Activated CD4-positive, CD25-positive, alpha-beta regulatory T cell treated with anti-CD3 and anti-CD28 coated beads, Interleukin-2, amount 50 U/mL, for 72 hours (primary cell): Measurements from ENCODE around the gene KRT36.

Experiments used
- DNase-seq: peaks from one replicate; pipeline ENCODE4 v3.0.0; 2021

The KRT36 gene

DNA sequence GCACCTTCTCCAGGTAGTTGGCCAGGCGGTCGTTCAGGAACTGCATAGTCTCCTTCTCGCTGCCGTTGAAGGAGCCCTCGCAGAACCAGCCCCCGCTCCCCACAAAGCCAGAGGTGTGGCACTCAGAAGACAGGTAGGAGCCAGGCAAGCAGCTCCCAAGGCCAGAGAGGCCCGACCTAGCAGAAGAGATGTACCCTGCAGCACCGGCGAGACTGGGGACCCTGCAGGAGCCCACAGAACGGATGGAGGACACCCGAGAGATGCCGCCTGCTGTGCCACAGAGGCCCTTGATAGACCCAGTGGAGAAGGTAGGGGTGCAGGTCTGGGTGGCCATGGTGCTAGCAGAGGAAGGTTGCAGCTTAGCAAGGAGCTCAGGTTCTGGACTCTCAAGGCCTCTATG, at the start of gene KRT36:
Gene KRT36 (minus strand): TSS at position 380 of the 400 bp plus-strand sequence. CDS start 46 bp downstream, at position 334.
- no peak for DNase-seq

DNA sequence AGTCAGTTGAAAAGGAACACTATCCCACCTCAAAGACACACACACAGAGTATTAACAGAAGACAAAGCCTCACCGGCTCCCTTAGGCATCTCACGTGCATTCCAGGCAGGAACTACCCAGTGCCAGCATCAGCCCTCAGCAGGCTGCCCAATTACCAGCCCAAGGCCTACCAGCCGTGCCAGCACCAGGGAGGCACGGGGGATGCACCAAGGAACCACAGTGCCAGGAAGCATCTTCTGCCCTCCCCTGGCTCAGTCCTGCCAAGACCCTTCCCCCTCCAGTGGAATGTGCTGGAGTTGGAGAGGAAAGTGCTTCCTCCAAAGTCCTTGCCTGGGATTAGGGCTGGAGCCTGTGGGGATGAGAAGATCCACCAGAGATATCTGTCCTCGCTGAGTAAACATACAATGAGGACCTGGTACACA, 49.4 kb upstream of the KRT36 start:
- no peak for DNase-seq

DNA sequence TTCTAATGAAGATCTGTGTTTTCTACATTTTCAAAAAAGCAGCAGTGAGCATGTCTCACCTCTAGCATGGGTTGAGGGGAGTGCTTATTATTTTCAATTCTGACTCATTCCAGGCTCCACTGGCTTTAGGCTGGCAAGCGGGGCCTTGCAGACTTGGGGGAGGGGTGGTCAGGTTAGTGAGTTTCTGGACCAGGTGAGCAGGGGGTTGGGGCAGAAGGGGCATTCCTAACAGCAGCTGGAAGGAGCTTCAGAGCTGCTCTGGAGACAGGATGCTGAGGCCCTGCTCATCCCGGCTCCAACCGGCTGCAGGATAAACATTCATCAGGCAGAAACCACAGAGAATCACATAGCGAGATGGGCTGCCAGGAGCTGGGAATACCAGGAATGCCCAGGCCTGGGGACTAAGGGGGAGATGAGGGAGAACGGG, 48.9 kb upstream of the KRT36 start:
- DNase-seq = no peak

DNA sequence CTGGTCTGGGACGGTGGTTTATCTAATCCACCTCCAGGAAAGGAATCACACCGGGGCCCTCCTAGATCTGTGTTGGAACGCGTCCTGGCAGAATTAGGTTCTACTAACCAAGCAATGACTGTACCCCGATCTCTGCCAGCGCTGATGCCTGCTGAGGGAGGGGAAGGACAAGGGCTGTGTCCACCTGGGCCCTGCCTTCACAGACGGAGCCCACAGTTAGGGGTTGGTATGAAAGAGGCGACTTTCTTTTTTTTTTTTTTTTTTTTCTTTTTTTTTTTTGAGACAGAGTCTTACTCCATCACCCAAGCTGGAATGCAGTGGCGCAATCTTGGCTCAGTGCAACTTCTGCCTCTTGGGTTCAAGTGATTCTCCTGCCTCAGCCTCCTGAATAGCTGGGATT, 48.3 kb upstream of the KRT36 start:
- DNase-seq = no peak

DNA sequence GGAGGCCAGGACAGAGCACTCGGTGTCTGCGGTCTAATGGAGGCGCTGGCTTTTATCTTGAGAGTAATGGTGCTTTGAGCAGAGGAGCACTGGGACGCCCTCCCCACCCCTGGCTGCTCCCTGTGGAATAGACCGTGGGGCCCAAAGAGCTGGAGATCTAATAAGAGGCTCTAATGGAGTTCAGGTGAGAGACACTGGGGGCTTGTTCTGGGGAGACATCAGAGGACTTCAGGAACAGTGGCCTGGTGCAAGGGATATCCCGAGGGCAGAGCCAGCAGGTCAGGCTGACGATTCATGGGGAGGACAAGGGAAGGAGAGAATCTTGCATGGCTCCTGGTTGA, 47.9 kb upstream of the KRT36 start:
- DNase-seq = no peak

DNA sequence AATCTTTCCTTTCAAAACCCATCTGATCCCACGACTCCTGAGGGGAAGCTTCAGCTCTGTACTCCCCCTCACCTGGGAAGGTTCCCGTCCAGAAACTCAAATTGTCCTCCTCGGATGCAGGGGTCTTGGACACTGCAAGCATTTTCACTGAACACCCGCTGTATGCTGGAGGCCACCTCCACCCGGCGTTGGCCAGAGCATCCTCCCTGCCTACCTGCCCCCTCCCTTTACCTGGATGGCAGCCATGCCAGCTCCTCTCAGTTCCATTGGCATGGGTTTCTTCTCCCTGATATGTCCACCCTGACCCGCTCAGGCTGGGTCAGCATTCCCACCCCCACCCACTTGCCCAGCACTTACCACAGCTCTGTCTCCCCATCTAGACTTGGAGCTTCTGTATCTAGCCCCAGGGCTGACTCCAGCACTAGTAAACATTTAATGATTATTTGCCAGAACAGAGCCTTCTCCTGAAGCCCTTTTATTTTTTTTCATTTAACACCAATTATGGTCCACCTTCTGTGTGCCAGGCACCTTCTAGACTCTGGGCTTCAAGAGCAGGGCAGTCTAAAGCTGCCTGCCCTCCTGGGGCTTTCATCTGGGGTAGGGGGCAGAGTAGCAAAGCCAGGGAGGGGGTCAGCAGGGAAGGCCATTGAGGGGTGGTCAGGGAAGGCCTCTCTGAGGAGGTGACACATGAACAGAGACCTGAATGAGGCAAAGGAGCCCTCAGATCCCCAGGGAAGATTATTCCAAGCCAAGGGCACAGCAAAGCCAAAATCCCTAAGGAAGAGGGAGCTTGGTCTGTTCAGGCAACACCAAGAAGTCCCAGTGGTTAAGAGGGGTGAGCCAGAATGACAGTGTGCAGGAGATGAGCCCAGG, 47.3 kb upstream of the KRT36 start:
- DNase-seq = no peak

DNA sequence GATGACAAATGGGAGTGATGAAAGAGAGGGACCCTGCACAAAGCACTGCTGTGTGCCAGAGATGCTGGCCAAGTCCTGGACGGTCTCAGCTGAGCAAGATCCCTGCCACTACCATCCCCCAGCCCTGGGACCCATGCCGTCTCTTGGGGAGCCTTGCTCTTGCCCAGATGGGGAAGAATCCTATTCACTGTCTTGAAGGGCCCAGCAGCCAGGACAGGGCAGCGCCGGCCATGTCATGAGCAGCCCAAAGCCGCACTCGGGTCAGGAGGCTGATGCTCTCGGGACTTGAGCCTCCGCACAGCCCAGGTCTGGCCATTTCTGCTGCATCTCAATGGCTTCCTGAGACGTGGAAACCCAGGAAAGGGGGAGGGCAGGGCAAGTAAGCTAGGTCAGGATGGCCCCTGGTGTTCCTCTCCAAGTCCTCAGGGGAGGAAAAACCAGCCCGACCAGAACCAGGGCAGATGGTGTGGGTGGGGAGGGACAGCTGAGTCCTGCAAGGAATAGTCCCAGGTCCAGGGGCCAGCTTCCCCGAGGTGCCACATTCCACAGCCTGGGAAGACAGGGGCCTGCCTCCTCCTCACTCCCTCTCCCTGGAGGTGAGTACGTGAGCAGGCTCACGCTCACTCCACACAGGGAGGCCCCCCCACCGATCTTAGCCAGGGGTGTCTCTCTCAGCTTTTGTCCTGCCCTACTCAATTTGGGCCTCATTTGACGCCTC, 46.2 kb upstream of the KRT36 start:
- DNase-seq = no peak

DNA sequence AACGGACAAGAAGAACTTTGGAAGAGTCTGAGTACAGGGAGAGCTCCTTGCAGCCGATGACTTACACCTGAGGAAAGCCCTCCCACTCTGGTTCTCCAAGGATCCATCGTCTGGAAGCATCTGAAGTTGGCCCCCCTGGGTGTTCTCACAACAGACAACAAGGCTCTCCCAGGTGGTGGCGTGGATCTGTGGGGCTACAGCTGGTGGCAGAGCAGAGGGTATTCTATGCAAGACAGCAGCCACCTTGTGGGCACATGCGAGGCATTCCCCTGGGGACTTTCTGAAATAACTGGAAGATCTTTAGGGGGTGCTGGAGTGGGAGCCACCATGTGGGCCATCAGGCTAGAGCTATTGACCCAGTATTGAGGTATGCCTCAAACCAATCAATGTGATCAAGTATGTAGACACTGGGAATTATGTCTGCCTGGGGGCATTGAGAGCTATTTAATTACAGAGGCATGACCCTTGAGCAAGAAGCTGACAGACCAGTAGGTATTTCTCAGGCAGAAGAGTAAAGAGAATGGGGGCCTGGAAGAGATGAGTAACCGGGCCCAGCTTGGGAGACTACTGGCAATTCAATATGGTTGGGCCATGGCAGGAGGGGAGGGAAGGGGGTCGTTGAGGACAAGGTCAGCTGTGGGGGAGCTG, 45.3 kb upstream of the KRT36 start:
- no peak for DNase-seq

DNA sequence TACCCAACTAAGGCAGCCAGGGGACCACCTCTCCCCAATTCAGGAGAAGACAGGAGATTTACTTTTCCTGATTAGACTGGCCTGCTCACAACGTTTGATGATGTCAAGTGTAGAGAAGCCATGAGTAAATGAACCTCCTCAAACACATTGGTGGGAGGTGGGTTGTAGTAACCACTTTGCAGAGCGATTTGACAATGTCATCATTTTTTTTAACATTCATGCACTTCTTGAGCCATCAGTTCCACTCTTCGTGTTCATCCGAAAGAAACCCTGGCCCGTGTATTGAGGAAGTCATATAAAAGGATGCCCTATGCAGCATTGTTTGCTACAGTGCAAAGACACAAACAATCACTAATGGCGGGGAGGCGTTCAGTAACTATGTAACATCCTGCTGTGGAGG, 43.9 kb upstream of the KRT36 start:
- DNase-seq = no peak

DNA sequence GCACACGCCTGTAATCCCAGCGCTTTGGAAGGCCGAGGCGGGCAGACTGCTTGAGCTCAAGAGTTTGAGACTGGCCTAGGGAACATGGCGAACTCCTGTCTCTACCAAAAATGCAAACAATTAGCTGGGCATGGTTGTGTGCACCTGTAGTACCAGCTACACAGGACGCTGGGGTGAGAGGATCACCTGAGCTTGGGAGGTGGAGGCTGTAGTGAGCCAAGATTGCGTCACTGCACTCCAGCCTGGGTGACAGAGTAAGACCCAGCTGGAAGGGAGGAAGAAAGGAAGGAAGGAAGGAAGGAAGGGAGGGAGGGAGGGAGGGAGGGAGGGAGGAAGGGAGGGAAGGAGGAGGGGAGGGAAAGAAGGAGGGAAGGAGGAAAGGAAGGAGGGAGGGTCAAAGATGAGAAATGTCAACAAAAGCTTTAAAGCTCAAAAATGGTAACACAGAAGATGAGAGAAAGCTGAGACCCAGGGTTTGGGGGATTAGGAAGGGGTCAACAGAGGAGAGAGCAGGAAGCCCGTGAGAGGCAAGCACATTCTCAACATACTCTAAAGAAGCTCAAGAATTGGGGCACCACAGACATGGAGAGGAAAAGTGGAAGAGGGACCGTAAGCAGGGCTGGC, 43.3 kb upstream of the KRT36 start:
- DNase-seq = no peak

DNA sequence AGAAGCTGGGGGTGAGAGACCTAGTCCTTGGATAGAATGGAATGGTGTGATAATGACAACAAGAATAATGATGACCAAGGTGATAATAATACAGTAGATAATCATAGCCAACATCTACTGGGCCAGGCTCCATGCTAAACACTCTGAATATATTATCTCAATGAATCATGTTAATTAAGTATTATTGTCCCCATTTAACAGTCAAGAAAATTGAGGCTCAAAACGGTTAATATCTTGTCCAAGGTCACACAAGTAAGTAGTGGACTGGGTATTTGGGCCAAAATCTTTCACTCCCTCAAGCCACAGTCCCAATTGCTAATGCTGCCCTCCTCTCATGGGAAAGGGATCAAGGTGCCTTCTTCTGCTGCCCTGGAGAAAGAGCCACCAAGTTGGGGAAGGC, 42.3 kb upstream of the KRT36 start:
- DNase-seq = no peak

DNA sequence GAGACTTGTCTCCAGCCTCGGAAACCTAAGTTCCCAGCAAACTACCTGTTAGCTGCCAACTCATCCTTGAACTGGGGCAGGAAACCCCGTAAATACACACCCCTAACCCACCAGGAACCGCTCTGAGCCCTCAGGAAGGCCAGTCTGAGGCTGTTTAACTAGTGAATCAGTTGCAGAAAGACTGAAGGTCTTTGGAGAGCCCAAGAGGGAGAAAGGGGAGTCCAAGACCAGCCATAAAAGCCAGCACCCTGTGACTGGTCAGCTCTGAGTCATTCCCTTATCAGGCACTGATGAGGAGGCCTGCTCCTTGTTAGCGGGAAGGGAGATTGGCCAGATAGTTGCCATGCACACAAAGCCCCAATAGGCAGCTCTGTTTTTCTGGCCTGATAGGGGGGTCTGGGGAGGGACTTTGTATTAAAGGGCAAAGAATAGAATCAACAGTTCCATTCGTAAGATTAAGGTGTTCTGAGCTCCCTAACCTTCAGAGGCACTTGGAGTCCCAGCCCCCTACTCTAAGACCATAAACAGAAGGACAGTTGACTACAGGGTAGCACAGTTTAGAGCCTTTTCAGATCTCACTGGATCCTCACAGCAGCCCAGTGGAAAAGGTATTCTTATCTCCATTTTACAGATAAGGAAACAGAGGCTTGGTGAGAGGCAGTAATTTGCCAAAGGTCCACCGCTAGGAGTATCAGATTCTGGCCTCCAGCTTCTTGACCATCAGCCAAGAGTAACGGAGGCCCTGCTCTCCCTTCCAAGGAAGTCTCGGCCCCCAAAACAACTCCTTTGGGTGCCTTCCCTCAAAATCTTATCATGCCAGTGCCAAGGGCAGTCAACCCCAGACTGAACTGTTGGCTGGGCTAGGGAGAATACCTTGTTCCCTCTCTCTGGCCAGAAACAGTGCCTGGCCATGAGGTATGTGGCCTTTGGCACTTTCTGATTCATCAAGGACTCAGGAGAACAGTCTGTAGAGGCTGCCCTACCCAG, 40.6 kb upstream of the KRT36 start:
- DNase-seq = no peak

DNA sequence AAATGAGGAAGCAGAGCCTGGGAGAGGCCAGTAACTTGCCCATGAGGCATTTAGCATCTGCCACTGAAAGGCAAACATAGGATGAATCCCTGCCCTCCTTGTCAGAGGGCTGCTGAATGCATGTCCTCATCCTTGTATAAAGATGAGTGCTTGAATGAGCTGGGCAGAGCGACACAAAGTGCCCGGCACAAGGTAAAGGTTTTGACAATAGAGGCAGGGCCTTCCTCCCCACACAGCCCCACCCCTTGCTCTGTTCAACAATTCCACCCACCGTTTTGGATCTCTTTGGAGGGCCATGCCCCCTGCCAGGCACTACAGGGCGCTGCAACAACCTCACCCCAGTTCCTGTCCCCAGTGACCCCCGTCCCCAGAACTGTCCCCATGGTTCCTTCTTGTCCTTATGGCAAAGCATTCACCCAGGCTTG, 39.8 kb upstream of the KRT36 start:
- no peak for DNase-seq

DNA sequence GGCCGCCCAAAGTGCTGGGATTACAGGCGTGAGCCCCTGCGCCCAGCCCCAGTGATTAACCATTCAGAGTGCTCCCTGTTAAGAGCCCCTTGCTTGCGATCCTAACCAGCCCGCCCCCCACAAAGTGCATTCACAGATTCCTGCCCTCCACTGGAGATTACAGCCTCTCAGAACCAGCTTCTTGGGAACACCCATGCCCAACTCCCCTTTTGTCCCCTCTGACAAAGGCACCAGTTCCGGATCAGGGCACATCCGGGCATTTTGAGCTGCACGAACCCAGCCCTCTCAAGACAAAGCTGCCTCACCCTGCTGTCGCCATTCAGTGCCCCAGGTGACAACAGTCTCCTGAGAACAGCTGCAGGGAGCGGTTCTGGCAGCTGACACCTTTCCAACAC, 39.2 kb upstream of the KRT36 start:
- no peak for DNase-seq

DNA sequence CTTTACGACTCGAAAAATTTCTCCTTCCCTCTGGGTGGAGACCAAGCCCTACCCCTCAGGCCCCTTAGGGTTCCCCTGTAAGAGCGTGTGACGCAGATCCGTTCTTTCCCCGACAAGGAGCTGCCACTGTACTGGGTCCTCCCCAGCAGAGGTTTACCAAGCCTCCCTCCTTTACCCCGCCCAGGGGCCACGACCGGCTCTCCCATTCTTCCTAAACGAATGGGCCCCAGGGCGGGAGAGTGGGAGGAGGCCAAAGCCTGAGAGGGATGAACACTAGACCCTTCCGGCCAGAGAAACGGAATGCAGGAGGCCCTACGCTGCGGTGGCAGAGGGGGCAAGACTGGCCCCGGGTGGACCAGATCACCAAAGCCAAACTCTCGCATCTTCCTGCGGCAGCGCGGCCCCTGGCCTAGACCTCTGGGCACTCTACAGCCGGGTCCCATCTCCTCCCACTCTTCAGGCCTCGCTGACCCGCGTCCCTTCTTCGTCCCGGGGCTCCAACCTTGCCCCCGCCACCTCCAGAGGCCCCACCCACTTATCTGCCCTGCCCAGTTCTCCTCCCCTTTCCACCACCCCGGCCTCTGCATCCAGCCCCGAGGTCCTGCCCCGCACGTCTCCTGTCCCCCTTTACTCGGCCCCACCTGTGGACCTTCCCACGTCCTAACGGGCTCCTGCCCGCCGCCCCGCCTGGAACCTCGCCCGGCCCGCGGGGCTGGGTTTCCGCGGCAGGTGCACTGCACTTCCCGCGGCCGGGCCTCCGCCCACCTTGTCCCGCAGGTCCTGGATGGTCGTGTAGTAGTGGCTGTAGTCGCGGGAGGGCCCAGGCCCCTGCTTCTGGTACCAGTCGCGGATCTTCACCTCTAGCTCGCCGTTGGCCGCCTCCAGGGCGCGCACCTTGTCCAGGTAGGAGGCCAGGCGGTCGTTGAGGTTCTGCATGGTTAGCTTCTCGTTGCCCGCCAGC, 37.6 kb upstream of the KRT36 start:
- no peak for DNase-seq

DNA sequence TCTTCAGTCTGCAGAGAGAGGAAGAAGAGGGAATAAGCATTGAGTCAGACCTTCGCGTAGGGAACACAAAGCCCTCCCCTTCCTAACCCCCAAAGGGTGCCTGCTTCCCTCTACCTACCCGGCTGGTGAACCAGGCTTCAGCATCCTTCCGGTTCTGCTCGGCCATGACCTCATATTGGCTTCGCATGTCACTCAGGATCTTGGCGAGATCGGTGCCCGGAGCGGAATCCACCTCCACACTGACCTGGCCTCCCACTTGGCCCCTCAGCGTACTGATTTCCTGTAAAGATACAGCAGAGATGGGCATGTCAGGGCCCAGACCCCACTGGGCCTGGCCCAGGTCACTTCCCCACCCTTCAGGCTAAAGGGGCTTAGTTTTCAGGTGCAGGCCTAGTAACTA, 34.6 kb upstream of the KRT36 start:
- DNase-seq = no peak

DNA sequence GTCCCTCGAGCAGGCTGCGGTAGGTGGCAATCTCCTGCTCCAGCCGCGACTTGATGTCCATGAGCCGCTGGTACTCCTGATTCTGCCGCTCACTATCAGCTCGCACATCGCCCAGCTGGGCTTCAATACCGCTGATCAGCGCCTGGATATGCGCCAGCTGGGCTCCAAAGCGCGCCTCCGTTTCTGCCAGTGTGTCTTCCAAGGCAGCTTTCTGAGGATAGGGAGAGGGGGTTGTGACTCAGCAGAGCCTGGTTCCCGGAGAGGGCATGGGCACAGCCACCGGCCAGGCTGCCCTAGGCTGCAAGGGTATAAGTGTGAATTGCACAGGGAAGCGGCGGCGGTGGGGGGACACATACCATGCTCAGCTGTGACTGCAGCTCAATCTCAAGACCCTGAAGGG, 34.1 kb upstream of the KRT36 start:
- DNase-seq = no peak

DNA sequence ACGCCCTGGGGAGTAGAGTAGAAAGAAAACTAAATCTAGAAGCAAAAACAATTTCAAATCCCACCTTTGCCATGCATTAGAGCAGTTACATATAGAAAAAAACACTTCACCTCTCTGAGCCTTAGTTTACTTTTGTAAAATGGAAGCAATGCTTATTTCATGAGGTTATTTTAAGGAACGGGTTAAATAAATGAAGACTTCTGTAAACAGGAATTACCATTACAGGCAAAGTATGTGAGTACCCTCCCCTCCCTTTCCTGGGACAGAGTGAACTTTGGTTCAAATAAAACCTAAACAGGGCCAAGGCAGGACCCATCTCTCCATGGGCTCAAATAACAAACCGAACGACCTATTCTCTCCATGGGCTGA, 33.5 kb upstream of the KRT36 start:
- no peak for DNase-seq

DNA sequence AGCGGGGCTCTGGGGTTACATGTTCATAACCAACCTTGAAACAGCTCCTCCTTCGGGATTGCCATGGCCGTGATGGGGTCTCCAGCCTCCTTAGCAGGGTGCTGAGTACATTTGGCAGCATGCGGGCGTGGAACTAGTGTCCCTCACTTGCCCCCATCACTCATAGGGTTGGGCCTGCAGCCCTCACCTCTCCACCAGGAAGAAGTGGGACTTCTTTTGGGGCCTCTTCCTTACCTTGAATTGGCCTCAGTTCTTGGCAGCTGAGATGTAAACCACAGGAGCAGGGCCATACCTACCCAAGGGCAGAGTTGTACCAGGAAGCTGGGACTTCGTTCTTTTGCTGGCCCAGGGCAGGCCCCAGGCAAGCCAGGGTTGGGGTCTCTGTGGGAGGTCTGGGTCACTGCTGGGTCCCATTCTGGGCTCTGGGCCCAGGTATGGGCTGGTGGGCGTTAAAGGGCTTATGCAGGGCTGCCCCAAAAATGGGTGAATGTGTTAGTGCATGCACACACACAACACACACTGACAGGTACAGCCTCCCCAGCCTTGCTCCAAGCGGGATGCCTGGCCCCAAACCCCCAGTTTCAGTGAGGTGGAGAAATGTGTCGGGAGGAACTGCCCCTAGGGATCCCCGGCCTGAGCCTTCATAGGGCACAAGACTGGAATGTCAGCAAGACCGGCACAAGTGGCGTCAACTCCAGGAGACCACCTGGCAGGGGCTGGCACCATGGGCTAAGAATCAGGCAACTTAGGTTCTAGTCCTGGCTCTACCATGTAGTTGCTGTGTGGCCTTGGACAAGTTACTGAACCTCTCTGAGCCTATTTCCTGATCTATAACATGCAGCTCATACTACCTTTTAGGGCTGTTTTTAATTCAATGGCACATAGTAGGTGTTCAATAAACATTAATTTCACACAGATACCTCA, 32.9 kb upstream of the KRT36 start:
- no peak for DNase-seq
